Uterus (tissue), 4 donors: ENCODE results near the gene MVK. TPM values are rescaled to one million over a fixed set of nuclear protein-coding genes. Genes with fewer than 3 reads are reported as not detected.

Source experiments
- DNase-seq, 2 donors: peaks; one replicate each; pipeline ENCODE4 v3.0.0-alpha.2; 2019 to 2020
- H3K27ac ChIP-seq, 2 donors: fragments of 200-600 bp; sonication (generic); 1 replicate in 1 of 2; 2 replicates in 1 of 2; pipeline ENCODE4 v1.5.1; 2016 to 2018
- H3K27me3 ChIP-seq, 2 donors: fragments of 200-600 bp; sonication (generic); one replicate each; pipeline ENCODE4 v1.5.1; 2018 to 2019; ENCODE audit warnings: control low read depth in 1 of 2
- H3K36me3 ChIP-seq, 2 donors: fragments of 200-600 bp; sonication (generic); one replicate each; pipeline ENCODE4 v1.5.1; 2019; ENCODE audit warnings: control low read depth in 1 of 2
- H3K4me1 ChIP-seq, 2 donors: fragments of 200-600 bp; sonication (generic); one replicate each; pipeline ENCODE4 v1.5.1; 2018 to 2019; ENCODE audit warnings: control low read depth in 1 of 2
- H3K4me3 ChIP-seq, 2 donors: fragments of 200-600 bp; sonication (generic); 1 replicate in 1 of 2; 2 replicates in 1 of 2; pipeline ENCODE4 v1.5.1; 2018 to 2019; ENCODE audit warnings: mild to moderate bottlenecking in 1 of 2
- H3K9me3 ChIP-seq, 2 donors: fragments of 200-600 bp; sonication (generic); one replicate each; pipeline ENCODE4 v1.5.1; 2019; ENCODE audit warnings: control low read depth in 1 of 2
- CTCF ChIP-seq, 4 experiments: fragments of 200-600 bp in 2 of 4; fragments of 450-650 bp in 2 of 4; sonication (generic) in 2 of 4; IDR thresholded peaks; one replicate each; pipeline ENCODE4 v1.5.1; 2016 to 2019; ENCODE audit warnings: antibody characterized with exemption in 4 of 4, mild to moderate bottlenecking in 2 of 4, moderate library complexity in 1 of 4
- POLR2A ChIP-seq, 2 donors: fragments of 450-650 bp; IDR thresholded peaks; one replicate each; pipeline ENCODE4 v1.6.1; 2016; ENCODE audit warnings: antibody characterized with exemption in 2 of 2, mild to moderate bottlenecking in 1 of 2, moderate library complexity in 1 of 2
- intact Hi-C: fragments of 100-400 bp; cut with DNase I; formaldehyde crosslinking; loops from one replicate; pipeline ENCODE4 v1.15.1; 2023; ENCODE audit warnings: low total_unique reads
- total RNA-seq, 4 donors: library from RNA; depleted of rRNA in 3 of 4; stranded (reverse); fragments of >200 nt in 3 of 4; gene quantifications; one replicate each; pipeline versions ENCODE4 v1.1.0 to v1.2.4, GENCODE V29; 2014 to 2023
- donor health status: DM: yes; HTN: yes; CAD: no.

MVK gene
- total RNA-seq, 4 donors from 2014 or later: 0.26 to 17.1 (median 11.4) TPM

- Histone ChIP-seq H3K27ac (no peak overlapping the region), H3K9me3 (no peaks in the 10 kb centered on the region), H3K4me3 (no peak overlapping the region), H3K4me1 (no peaks in the 10 kb centered on the region), H3K27me3 (no peaks in the 10 kb centered on the region), H3K36me3 (no peaks in the 10 kb centered on the region)
- TF ChIP-seq POLR2A (IDR thresholded peaks at IDR 0.05) (no peak), CTCF (IDR thresholded peaks at IDR 0.05) (no peak)
- no peak for DNase-seq
- intact Hi-C loops: no loop called here
Measured at GRCh38 chr12:109592905-109593272, 19.3 kb downstream of the MVK start.

- H3K4me1 ChIP-seq: no peaks in the 10 kb centered on the region
- H3K27me3 ChIP-seq: no peaks in the 10 kb centered on the region
- no peak for DNase-seq
- intact Hi-C loops: no loop called here
- no peak overlapping the region for H3K27ac ChIP-seq
- no peak for TF ChIP-seq CTCF (IDR thresholded peaks at IDR 0.05)
- no peak for TF ChIP-seq POLR2A (IDR thresholded peaks at IDR 0.05)
- no peaks in the 10 kb centered on the region for H3K36me3 ChIP-seq
- no peaks in the 10 kb centered on the region for H3K9me3 ChIP-seq
- no peak overlapping the region for H3K4me3 ChIP-seq
Measured at GRCh38 chr12:109594556-109595317, 21.1 kb downstream of the MVK start.

GRCh38 chr12:109595321-109595902 lies 21.8 kb downstream of the MVK start:
- Histone ChIP-seq H3K4me1 (no peaks in the 10 kb centered on the region), H3K9me3 (no peaks in the 10 kb centered on the region), H3K36me3 (no peaks in the 10 kb centered on the region), H3K27ac (no peak overlapping the region), H3K27me3 (no peaks in the 10 kb centered on the region), H3K4me3 (no peak overlapping the region)
- TF ChIP-seq CTCF (IDR thresholded peaks at IDR 0.05): no peak
- TF ChIP-seq POLR2A (IDR thresholded peaks at IDR 0.05): no peak
- intact Hi-C loops: no loop called here
- DNase-seq: no peak

- Histone ChIP-seq H3K9me3 (no peaks in the 10 kb centered on the region), H3K27me3 (no peaks in the 10 kb centered on the region), H3K36me3 (no peaks in the 10 kb centered on the region), H3K4me1 (no peaks in the 10 kb centered on the region), H3K4me3 (no peak overlapping the region), H3K27ac (no peak overlapping the region)
- intact Hi-C loops: no loop called here
- TF ChIP-seq CTCF (IDR thresholded peaks at IDR 0.05) (no peak), POLR2A (IDR thresholded peaks at IDR 0.05) (no peak)
- DNase-seq: no peak
Measured at GRCh38 chr12:109596418-109597244, 23.0 kb downstream of the MVK start.

GRCh38 chr12:109597414-109597794 lies 23.8 kb downstream of the MVK start:
- no peak for DNase-seq
- Histone ChIP-seq H3K27me3 (no peaks in the 10 kb centered on the region), H3K36me3 (no peaks in the 10 kb centered on the region), H3K27ac (no peak overlapping the region), H3K4me1 (no peaks in the 10 kb centered on the region), H3K4me3 (no peak overlapping the region), H3K9me3 (no peaks in the 10 kb centered on the region)
- intact Hi-C loops: no loop called here
- no peak for TF ChIP-seq CTCF (IDR thresholded peaks at IDR 0.05)
- no peak for TF ChIP-seq POLR2A (IDR thresholded peaks at IDR 0.05)
